ENCODE results near the gene HDAC4.

The HDAC4 gene

DNA sequence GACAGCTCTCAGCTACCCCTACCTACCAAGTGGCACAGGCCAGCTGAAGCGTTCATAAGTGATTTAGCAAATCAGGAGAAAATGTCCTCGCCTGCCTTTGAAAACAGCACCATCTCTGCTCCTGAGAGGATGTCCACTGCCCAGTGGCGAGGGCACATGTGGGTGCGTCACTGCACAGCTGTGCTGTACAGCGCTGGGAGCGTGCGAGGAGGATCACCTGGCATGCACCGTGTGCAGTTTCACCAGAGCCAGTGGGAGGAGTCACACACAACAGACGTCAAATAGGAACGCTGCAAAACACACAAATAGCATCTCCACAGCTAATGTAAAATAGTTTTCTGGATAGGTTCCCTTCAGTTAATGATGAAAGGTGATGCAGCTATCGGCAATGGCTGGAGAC, 154.1 kb downstream of the HDAC4 start:
- DNase-seq: no peak

DNA sequence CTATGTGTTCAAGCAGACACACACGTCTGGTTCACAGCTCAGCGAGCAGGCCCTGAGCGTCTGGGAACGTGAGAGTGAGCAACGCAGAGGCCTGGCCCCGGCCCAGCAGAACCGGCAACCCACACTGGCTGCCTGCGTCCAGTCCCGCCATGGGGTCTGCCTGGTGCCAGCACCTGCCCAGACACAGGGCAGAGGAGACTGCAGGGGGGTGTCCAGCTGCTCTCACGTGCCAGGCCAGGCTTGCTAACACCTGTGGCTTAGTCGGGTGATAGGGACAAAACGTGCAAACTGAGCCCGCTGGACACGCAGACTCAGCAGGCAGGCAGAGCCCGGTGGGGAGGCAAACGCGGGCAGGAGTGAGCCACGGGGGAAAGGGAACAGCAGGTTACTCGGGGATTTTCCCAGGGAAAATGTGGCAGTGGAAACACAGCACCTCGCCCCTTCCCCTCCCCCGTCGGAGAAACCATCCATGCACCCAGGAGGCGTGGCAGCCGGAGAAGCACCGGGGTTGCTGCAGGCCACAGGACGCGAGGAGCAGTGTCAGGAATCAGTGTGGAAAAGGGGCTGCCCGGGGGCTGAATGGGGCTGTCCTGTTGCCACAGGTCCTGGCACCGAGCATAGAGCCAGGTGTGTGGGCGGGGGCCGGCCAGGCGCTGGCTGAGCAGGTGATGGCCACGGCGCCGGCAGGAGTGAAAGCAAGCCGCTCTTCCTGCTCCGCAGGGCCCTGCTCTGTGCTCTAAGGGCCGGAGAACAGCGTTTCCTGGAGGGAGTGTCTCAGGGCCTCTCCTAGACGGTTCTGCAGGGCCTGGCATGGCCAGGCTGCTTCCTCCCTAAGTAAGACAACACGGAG, 154.7 kb downstream of the HDAC4 start:
- DNase-seq: no peak

DNA sequence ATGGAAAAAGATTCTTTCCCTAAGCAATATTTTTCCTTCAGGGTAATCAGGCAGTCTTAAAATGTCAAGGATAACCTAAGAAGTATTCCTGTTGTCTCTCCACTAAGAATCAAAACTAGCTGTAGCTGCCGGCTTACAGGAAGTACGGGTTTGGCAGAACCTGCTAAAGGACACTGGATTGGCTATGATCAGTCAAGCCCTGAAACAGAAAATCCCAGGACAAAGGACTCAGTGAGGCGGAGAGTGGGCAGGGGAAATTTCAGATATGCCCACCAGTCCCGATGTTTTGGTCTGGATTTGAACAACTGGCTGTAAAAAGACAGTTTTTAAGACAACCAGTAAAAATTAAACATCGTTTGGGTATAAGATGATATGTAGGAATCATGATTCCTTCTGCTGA, 155.7 kb downstream of the HDAC4 start:
- DNase-seq: no peak

DNA sequence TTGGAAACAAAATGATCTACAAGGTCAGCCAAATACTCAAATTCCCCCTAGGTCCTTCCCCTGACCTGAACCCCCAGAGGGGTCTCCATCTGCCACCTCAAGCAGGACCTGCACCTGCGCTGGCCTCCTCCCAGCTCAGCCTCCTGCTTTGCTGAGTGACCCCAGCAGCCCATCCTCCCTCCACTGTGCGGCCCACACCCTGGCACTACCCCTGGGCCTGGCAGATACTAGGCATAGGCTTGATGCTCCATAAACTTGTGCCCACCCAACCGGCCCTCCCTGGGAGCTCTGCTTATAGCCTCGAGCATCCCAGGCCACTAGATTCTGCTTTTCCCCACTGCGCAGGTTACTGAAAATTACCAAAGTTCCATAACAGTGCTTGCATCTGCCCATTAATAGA, 156.2 kb downstream of the HDAC4 start:
- no peak for DNase-seq

DNA sequence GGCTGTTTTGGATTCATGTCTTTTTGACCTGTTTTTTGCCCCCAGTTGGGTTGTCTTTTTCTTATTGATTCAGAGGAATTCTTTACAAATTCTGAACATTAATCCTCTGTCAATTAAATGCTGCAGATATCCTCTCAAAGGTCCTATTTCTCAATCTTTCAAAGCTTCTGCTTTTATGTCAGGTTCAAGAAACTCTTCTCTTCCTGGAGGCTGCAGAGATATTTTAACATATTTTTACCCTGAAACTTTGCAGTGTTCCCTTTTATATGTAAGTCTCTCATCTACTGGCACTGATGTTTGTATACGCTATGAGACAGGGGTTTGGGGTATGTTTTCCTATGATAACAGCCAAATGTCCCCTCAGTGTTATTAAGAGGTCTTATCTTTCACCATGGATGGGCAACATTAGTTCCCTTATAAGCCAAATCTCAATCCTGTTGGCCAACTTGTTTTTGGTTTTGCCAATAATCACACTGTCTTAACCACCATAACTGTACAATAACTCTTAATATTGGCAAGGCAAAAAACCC, 159.3 kb downstream of the HDAC4 start:
- DNase-seq: no peak

DNA sequence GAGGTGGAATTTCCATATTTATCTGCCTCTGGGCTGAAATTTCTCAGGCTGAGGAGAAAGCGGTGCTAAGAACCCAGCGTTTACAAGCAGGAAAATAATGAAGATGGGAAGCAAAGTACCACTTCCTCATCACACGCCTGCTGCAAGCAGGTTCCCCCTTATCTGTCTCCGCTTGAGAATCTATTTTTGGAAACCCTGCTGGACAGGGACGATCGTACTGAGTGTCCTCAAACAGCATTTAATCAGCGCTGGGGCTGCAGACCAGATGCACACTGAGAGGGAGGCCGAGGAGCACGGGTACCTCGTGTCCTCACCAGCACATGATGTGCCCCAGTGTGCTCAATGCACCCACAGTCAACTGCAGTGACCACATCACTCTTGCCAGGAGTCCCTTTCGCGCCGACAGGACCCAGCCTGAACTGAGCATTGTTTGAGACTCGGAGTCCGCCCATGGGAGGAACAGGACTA, 160.4 kb downstream of the HDAC4 start:
- DNase-seq: peak in 1 of 2 experiments; percentile 52

DNA sequence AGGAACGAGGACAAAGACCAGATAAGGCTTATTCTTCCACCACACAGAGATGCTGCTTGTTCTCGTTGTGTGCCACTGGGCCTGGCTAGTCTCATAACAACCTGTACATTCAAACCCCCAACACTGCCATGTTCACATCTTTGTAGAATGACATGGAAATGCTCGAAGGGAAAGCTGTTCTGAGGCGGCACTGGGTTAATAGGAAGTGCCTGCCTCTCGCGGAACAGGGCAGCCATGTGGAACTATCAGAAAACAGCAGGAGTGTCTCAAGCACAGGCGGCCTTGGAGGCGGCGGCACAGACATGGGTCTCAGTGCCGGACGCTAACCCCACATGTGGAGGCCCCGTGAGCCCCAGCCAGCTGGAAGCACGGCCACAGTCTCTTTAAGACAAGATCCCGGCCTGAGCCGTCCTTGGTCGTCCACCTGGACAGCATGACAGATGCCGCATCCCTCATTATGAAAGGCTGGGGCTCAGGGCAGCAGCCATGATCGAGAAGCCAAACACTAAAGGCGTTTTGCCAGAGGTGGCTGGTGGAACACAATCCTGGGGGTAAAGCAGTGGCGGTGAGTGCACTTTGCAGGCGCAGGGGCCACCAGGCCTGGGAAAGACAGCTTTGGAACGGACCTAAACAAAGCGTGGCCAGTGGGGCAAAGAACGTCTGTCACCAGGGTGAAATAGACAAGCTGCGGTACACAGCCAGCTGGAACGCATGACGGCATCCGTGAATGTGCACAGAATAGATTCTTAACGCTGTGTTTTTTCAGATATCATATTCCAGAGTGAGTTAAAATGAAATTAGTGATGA, 161.0 kb downstream of the HDAC4 start:
- DNase-seq: peak in 1 of 2 experiments; percentile 29

DNA sequence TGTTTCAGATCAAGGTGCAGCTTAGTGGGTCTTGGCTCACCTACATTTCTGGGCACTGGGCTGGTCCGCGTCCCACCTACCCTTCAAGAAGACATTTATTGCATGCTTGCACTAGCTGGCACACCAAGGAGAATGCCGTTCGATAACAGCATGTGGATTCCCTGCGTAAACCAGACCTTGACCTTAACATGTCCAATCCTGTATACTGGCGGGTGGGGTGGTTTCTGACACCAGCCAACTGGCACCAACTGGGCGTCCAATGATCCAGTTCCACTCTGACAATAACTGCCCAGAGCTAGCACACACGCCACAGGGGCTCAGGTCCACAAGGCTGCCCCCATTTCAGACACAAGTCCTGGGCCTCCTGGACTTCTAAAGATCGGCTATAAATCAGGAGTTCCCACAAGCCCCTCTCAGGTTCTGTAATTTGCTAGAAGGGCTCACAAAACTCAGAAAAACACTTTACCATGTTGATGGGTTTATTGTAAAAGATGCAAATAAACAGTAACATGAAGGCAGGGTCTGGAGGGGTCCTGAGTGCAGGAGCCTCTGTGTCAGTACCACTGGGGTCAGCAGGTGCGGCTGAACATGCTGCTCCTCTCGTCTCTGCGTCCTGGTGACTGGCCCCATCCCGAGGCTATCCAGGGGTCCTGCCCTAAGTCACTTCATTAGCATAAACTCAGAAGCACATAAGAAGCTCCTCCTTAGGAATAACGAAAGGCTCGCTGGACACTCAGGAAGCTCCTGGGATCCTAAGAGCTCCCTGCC, 161.8 kb downstream of the HDAC4 start:
- DNase-seq: no peak

DNA sequence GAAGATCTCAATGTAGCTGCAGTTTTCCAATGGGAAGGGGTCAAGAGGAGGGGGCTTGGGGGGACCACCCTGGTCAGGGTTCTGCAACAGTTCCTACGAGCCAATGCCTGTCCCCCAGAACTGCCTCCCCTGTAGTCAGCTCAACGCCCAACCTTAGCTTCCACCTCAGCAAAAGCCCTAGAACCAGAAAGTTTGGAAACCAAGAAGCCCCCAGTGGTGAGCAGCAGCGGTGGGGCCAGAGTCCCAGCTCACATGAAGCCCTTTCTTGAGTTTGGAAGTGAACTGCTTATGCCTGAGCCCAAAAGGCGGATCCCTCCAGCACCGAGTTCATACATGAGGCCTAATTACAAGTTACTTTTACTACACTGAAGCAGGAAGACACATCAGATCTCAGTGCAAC, 162.4 kb downstream of the HDAC4 start:
- no peak for DNase-seq

DNA sequence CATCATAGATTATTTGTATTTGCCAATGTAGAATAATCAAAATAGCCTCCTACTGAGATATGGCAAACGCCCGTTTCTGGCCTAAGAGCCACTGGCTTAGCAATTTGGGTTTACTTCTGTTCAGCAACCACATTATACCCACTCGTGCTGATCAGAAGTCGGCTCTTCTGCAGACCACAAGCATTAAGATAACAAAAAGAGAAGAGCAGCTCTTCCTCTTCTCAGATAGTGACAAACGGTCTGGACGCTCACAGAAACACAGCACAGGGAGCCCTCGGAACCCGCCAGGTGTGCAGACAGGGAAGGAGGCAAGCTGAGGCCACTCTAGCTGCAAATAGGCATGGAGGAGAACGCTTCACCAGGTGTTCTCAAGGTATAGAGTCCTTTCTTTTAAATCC, 164.0 kb downstream of the HDAC4 start:
- no peak for DNase-seq

DNA sequence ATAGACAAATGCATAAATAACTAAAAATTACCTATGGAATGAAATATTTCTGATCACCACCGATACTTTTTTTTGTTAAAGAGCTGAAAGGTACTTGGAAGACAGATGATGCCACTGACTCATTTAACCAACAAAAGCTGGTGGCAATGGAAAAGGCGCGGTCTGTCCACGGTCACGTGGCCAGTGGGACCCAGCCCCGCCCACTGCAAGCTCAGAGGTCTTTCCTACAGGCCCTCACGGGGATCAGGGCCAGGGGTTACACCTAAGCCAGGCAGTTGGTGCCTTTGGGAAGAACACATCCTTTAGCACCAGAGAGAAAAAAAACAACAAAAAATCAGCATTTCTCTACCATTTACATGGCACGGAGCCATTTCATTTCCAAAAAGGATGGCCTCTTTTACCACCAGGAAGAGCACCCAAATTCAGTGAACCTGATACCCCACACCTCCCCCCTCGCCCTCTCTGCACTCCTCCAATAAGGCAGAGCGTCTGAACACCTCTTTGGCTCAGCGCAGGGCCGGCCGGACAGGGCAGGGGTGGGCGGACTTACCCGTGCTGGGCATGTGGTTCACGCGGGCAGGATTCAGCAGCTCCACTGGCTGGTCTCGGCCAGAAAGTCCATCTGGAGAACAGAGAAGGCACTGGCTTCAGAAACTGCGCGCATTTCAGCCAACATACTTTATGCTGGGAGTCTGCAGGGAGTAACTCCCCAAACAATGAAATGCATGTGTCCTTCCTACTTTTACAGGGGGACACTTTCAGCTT, 164.6 kb downstream of the HDAC4 start:
- DNase-seq: peak; percentile 36 to 63

DNA sequence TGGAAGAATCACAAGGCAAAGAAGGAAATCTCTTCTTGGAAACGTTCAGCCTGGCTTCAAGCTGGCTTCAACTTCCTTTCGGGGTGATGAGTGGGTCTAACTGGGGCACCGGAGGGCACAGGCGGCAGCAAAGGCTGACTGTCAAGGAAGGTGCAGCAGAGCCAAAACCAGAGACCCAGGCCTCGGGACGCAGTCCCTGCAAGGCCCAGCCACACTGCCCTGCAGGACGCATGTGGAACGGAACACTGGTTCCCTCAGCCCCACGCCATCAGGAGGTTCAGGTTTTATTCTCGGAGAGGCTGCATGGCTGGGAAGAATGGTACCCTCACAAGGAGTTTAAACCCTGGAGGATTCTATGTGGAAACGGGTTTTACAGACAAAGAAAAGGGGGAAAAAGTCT, 165.5 kb downstream of the HDAC4 start:
- no peak for DNase-seq

DNA sequence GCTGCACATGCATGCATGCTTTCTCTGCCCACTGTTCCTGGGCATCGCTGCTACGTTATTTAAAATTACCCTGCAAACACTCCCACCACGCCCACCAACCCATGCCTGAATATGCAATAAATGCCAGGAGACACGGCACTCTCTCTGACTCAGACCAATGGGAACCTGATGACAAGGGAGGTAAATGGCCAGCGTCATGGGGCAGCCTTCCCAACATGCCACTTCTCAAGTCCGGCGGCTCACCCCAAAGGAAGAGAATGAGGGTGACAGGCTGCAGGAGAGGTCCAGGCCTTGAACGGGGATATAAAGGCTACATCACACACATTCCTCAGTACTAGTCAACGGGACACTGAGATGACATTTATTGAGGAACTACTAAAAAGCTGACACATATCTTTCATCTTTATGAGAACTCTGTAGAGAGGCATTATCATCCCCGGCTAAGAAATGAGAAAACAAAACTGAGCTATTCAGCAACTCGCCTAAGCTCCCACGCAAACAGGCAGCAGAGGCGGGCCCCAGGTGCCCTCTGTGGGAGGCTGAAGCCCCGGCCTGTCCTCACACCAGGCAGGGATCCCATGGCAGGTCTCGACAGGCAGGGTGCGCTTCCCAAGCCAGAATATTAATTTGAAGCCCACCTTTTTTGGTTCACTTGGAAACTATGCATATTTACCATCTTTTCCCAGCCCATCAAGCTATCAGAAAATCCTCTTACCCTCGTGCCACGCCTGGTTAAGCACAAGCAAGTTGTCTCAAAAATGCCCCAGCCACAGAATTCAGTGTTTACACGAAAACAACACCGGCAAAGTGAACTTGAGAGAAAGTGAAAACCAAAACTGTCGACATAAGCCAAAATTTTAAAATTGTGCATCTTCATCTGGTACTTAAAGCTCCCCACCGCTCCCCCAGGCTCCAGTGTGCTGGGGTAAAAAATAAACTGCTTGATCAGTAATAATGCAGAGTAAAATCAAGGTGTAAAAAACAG, 166.3 kb downstream of the HDAC4 start:
- DNase-seq: no peak

DNA sequence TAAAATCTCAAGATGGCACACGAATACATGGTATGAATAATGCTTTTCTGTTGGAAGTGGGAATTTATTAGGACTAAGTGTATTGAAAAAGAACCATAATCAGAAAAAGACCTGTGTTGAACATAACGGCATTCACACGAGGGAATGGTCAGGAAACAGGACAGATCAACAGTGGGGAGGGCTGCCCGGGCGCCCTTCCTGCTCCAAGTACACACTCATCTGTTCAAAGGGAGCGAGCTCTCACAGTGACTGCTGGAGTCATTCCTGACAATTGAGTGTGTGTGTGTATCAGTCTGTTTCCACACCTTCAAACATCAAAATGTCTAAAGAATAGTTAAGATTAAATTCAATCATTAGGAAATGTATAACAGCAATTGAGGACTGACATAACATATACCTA, 167.2 kb downstream of the HDAC4 start:
- no peak for DNase-seq

DNA sequence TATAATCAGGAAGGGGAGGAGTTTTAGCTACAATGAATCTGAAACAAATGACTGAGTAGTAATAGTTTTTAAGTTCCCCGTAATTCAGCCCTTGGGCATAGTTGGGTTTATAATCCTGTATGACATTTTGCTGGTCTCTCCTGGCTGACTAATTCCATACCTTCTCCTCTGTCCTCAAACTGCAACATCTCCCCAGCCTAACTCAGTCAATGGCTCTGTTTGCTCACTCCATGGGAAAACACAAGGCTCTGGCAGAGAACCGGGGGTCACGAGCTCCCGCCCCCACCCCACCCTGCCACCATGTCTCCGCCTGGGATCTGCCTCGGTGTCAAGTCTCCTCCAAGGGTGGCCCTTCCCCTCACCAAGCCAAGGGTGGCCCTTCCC, 168.6 kb downstream of the HDAC4 start:
- no peak for DNase-seq

DNA sequence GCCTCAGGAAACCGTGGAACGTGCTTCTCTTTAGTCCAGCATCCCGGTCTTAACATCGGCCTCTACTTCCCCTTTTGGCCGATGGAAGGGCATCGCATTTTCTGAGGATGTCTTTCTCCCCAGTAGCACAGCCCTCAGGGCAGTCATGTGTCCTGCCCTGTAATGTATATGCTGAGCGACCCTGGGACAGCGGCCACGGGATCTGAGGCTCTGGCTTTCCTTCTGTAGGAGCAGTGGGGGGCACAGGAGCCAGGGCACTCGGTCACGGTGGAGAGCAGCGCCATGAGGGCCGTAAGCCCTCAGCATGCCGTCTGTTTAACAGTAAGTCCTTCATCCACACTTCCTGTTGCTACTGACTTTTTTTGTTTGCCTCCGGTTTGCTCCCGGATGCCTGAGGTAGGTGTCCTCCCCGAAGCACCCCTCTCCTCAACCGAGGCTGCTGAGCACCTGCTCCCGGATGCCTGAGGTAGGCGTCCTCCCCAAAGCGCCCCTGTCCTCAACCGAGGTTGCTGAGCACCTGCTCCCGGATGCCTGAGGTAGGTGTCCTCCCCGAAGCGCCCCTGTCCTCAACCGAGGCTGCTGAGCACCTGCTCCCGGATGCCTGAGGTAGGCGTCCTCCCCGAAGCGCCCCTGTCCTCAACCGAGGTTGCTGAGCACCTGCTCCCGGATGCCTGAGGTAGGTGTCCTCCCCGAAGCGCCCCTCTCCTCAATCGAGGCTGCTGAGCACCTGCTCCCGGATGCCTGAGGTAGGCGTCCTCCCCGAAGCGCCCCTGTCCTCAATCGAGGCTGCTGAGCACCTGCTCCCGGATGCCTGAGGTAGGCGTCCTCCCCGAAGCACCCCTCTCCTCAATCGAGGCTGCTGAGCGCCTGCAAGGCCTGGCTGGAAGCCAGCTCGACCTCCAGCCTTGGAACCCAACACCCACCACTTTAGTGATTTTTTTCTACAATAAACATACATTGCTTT, 169.3 kb downstream of the HDAC4 start:
- no peak for DNase-seq

DNA sequence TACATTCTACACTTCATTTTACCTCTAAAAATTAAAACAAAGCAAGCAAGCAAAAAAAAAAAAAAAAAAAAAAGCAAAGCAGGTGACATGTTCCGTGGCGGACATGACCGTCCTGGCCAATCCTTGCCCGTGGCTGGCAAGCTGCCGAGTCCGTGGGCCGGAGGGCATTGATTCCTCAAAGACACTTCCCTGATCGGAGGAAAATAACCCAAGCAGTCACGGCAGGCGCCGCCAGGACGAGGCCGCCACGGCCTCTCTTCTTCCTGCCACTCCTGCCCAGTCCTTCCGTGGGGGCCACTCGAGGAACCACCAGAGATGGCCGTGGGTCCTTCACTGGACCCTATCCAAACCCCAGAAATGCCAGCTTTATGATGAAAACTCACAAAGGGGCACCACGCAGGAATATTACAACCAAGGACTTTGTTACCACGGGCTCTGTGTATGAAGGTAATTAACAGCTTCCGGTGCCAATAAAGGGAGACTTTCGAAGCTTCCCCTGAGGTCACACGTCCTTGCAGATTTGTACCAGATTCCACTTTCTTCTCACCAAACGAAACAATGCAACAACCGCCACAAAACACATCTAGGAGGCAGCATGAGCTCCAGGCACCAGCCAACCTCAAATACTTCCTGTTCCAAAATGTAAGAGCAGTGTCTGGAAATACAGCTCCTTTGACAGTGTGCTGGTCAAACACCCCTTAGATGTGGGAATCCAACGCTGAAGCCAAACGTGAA, 170.3 kb downstream of the HDAC4 start:
- no peak for DNase-seq

DNA sequence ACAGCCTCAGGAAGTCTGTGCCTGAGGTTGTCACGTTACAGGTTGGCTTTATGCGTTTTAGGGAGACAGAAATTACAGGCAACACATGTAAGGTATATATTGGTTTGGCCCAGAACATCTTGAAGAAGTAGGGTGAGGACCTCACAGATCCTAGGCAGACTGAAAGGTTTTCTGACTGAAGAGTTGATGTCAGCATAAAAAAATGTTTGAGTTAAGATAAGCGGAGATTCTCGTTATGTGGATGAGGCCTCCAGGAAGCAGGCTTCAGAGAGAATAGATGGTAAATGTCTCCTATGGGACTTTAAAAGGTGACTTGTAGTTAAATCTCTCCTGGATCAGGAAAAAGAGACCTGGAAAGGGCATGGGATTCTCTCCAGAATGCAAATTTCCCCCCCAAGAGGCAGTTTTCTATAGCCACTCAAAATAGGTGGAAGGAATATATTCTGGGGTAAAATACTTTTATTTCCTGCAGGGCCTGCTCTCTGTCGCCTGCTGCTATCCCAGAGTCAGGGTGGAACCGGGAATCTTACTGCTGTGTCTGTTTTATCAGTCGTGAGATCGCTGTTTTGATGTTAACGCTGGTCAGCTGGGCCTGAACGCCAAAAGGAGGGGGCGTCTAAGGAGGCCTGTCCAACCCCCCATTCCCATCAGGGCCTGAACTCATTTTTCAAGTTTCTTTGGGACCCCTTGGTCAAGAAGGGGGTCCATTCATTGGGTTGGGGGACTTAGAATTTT, 171.1 kb downstream of the HDAC4 start:
- no peak for DNase-seq

Measured in cerebellar nuclear complex (tissue), 1 donor.